CD4-positive, alpha-beta T cell treated with Interleukin-17A for 1 hour (primary cell): Measurements from ENCODE around the gene PELI2.
"Not testable (repeated sequence)": the region's sequence is repeated elsewhere in the genome, so short reads cannot be mapped to it uniquely, and the experiment has no call there.

Experiments
- DNase-seq: peaks from one replicate; pipeline ENCODE4 v3.0.0-alpha.2; 2020

The PELI2 gene

DNA sequence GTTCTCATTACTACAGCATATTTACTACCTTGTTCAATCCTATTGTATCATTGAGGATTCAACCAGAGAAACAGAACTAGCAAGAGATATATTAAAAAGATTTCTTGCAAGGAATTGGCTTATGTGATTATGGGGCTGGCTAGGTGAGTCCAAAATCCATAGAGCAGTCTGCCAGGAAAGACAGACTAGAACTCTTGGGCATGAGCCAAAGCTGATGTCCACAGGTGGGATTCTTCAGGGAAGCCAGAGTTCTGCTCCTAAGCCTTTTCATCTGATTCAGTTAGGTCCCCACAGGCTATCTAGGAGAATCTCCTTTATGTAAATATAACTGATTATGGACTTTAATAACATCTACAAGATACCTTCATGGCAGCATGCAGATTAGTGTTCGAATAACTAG is 26.0 kb downstream of the PELI2 start:
- DNase-seq: no peak

- no peak for DNase-seq
Measured at GRCh38 chr14:56145181-56145769, 27.1 kb downstream of the PELI2 start.

DNA sequence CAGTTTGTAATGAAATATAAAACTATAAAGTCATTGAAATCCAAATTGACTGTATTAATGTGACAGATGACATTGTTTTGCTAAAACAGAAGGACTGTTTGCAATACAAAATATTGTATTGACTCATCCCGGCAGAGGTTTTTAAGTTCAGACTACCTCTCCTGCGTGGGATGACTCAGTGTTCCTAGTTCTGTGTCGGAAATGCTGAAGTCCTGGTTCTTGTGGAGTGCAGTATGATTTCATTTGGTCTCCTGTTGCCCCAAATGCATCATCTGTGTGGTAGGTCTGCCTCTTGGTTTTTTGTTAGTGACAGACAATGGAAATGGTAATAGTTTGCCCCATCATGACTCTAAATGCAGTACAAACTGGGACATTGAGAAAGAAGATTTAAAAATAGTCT is 27.8 kb downstream of the PELI2 start:
- DNase-seq: no peak

GRCh38 chr14:56147449-56147848 is 29.2 kb downstream of the PELI2 start:
- DNase-seq: no peak

DNA sequence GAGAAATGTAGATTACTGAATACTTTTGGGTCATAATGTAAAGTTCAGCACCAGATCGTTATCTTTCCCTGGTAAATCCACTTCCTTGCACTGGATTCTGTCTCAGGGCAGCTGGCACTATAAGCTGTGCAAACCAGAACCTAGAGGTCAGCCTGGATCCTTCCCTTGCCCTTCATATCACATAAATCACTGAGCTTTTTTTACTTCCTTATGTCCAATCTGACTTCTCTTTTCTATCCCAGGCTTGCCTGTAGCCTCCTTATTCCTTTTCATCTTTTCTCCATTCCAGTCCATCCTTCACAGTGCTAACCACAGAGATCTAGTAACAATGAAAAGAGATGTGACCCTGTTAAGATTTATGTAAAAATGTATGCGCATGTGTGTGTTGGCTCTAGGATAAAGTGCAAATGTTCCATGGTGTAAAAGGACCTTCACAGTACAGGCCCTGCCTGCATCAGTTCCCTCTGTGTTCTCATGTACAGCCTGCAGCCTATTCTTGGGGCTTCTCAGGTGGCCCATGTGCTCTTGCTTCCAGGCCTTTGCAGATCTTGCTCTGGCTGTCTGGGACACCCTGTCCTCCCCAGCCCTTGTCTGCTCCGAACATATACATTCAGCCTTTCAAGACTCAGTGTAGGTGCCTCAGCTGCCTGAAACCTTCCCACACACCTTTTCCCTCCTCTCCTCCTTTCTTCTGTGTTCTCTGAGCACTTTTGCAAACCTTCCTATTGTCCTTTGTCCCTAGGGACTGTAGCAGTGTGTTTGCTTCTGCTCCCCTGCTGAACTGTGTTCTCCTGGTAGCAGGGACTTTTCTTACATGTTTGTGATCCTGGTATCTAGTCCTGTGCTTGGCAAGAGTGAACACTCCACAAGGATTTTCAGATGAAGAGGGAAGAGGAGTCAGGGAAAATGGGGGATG is 30.0 kb downstream of the PELI2 start:
- DNase-seq: no peak

DNA sequence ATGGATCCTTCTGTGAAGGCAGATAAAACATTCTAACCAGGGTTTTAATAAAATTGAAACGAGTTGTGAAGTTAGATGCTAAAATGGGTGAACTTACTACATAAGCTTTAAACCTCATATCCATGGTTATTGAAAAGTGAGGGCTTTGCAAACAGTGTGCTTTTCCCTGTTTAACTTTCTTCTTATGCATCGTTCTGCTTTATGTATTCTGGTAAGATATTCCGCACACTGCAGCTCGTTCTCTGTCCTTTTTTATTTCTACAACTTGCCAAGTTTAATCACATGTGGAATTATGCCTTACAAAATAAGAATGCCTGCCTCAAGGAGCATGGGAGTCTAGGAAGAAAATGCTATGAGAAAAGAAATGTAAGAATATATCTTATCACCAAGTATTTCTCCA is 30.9 kb downstream of the PELI2 start:
- no peak for DNase-seq

DNA sequence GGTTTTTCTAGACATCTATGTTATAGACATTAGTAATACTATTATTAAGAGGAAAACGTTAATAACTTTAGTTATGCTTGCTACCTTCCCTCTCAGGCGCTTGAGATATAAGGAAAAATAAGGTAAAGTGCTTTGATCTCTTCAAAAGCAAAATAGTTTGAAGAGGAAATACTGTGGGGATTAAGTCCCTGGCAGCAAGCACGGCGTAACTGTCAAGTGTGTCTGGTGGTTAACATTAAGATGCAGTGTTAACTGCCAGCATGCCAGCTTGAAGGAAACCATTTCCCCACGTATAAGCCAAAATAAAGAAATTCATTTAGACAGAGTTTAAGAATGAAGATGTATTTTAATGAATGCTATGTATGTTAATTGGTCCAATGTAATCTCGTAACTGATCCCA is 31.8 kb downstream of the PELI2 start:
- DNase-seq: no peak

GRCh38 chr14:56150645-56151345 is 32.6 kb downstream of the PELI2 start:
- no peak for DNase-seq

GRCh38 chr14:56152221-56152620 is 34.0 kb downstream of the PELI2 start:
- DNase-seq: no peak

GRCh38 chr14:56153267-56153666 is 35.1 kb downstream of the PELI2 start:
- no peak for DNase-seq

DNA sequence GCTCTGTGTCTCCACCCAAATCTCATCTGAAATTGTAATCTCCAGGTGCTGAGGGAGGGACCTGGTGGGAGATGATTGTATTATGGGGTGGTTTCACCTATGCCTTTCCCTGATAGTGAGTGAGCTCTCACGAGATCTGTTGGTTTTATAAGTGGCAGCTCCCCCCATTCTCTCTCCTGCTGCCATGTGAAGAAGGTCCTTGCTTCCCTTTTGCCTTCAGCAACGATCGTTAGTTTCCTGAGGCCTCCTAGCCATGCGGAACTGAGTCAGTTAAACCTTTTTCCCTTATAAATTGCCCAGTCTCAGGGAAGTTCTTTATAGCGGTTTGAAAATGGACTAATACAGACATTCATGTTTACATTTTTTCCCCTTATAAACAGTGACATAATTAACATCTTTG is 36.1 kb downstream of the PELI2 start:
- DNase-seq: no peak

GRCh38 chr14:56156096-56156495 is 37.9 kb downstream of the PELI2 start:
- no peak for DNase-seq

- no peak for DNase-seq
Measured at GRCh38 chr14:56159066-56159465, 40.9 kb downstream of the PELI2 start.

DNA sequence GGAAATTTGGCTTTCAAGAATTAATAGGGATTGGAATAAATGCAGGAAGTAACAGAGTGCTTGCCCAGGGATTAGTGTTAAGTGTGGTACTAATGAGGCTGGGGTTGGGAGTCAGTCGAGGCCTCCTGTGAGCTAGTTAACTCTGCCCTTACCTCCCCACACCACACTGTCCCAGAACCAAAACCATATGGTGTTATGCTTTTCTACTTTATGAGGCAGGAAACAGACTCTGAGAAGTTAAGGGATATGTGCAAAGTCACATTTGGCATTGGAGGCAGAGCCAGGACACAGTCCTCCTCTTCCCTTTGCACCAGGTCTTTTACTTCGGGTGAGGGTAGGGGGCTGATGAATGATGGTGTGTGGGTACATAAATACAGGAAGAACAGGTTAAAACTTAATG is 41.9 kb downstream of the PELI2 start:
- DNase-seq: no peak

- no peak for DNase-seq
Measured at GRCh38 chr14:56161658-56162057, 43.4 kb downstream of the PELI2 start.

DNA sequence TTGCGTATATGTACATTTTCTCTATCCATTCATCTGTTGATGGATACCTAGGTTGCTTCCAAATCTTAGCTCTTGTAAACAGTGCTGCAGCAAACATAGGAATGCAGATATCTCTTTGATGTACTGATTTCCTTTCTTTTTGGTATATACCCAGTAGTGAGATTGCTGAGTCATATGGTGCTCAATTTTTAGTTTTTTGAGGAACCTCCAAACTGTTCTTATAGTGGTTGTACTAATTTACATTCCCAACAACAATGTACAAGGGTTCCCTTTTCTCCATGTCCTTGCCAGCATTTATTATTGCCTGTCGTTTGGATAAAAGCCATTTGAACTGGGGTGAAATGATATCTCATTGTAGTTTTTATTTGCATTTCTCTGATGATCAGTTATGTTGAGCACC is 44.3 kb downstream of the PELI2 start:
- no peak for DNase-seq

DNA sequence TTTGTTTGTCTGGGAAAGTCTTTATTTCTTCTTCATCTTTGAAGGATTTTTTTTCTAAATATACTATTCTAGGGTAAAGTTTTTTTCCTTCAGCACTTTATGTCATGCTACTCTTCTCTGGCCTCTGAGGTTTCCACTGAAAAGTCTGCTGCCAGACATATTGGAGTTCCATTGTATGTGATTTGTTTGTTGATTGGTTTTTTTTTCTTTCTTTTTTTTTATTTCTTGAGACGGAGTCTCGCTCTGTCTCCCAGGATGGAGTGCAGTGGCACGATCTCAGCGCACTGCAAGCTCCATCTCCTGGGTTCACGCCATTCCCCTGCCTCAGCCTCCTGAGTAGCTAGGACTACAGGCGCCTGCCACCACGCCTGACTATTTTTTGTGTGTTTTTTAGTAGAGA is 48.4 kb downstream of the PELI2 start:
- not testable (repeated sequence) for DNase-seq

DNA sequence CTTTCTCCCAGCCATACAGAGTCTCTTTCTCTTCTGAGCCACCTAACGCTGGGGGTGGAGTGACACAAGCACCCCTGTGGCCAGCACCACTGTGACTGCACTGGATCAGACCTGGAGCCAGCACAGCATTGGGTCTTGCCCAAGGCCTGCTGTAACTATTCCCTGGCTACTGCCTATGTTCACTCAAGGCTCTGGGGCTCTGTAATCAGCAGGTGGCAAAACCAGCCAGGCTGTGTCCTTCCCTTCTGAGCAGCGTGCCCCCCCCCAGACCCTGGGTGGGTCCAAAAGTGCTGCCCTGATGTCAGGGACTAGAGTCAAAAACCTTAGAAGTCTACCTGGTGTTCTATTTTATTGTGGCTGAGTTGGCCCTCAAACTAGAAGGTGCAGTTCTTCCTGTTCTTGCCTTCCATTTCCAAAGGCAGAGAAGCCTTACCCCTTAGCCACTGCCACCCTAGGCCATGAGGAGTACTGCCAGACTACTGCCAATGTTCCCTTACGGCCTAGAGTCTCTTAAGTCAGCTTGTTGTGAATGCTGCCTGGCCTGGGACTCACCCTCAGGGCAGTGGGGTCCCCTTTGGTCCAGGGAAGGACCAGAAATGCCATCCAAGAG is 49.9 kb downstream of the PELI2 start:
- no peak for DNase-seq

GRCh38 chr14:56170028-56170427 is 51.8 kb downstream of the PELI2 start:
- no peak for DNase-seq

GRCh38 chr14:56170877-56171422 is 52.7 kb downstream of the PELI2 start:
- DNase-seq: no peak

GRCh38 chr14:56172074-56172473 is 53.9 kb downstream of the PELI2 start:
- DNase-seq: no peak

DNA sequence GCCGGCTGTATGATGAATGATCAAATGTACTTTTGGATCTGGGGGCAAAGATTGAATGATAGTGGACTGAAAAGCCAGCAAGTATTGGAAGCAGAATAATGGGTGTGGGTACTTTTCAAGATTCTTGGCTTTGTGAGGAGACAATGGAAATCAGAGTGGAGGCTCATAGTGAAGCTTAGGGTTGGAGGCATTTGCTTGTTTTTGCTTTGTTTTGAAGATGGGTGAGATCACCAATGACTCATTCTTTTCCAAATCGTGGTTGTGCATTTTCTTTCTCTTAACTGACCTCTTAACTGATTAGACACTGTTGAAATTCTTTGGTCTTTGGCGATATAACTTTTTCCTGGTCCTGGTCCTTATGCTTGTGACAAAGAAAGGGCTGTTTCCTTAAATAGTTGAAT is 54.4 kb downstream of the PELI2 start:
- DNase-seq: no peak

DNA sequence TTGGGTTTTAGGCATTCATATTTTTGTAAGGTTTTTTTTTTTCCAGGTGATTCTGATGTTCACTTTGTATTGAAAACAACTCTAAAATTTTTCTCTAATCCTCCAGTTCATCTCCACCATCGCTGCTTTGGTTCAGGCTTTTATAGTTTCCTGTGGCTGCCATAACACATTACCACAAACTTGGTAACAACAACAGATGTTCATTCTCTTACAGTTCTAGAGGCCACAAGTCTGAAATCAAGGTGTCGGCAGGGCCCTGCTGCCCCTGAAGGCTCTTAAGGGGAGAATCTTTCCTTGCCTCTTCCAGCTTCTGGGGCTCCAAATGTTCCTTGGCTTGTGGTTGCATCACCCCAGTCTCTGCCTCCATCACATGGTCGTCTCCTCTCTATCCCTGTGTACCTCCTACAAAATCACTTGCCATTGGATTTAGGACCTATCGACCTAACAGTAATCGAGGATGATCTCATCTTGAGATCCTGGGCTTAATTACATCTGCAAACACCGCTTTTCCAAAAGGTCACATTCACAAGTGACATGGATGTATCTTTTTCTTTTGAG is 55.2 kb downstream of the PELI2 start:
- DNase-seq: no peak
